H9 (cell line): Measurements from ENCODE around the gene DIAPH2. TPM values are rescaled to one million over a fixed set of nuclear protein-coding genes. Genes with fewer than 3 reads are reported as not detected.

ENCODE experiments used
- DNase-seq: peaks from one replicate; pipeline ENCODE4 v3.0.0-alpha.2; 2017
- H2AFZ ChIP-seq: one replicate; pipeline ENCODE4 v1.6.1; 2013; ENCODE audit warnings: mild to moderate bottlenecking, low read length, control low read depth, moderate library complexity
- H2AK5ac ChIP-seq: 2 replicates; pipeline ENCODE4 v1.6.1; 2013; ENCODE audit warnings: low read length, control low read depth, mixed read lengths; ENCODE audit not compliant: insufficient read length
- H2BK120ac ChIP-seq: one replicate; pipeline ENCODE4 v1.6.1; 2013; ENCODE audit warnings: low read depth, mild to moderate bottlenecking, low read length, control low read depth, inconsistent platforms; ENCODE audit not compliant: poor library complexity, severe bottlenecking
- H2BK12ac ChIP-seq: 2 replicates; pipeline ENCODE4 v1.6.1; 2013; ENCODE audit warnings: low read length, control low read depth, mixed read lengths, low read depth; ENCODE audit not compliant: insufficient read length
- H2BK15ac ChIP-seq: 2 replicates; pipeline ENCODE4 v1.6.1; 2013; ENCODE audit warnings: low read depth, low read length, control low read depth
- H2BK20ac ChIP-seq: one replicate; pipeline ENCODE4 v1.6.1; 2013; ENCODE audit warnings: low read depth, mild to moderate bottlenecking, low read length, control low read depth, inconsistent platforms; ENCODE audit not compliant: poor library complexity, severe bottlenecking
- H2BK5ac ChIP-seq: 2 replicates; pipeline ENCODE4 v1.6.1; 2013; ENCODE audit warnings: low read length, control low read depth, mixed read lengths; ENCODE audit not compliant: insufficient read length
- H3K14ac ChIP-seq: 2 replicates; pipeline ENCODE4 v1.6.1; 2013; ENCODE audit warnings: low read length, control low read depth; ENCODE audit not compliant: insufficient read depth
- H3K18ac ChIP-seq: 2 replicates; pipeline ENCODE4 v1.6.1; 2013; ENCODE audit warnings: low read depth, mild to moderate bottlenecking, mixed read lengths, low read length, control low read depth; ENCODE audit not compliant: insufficient read length
- H3K23ac ChIP-seq: 2 replicates; pipeline ENCODE4 v1.6.1; 2013; ENCODE audit warnings: low read length, control low read depth, mixed read lengths, low read depth; ENCODE audit not compliant: insufficient read length
- H3K23me2 ChIP-seq: 2 replicates; pipeline ENCODE4 v1.6.1; 2013; ENCODE audit warnings: low read depth, mild to moderate bottlenecking, mixed read lengths, low read length, control low read depth; ENCODE audit not compliant: insufficient read length, poor library complexity, severe bottlenecking
- H3K27ac ChIP-seq: 2 replicates; pipeline ENCODE4 v1.5.1; 2013; ENCODE audit warnings: low read length, control low read depth, mixed read lengths, low read depth; ENCODE audit not compliant: insufficient read length
- H3K27me3 ChIP-seq: 2 replicates; pipeline ENCODE4 v1.6.1; 2013; ENCODE audit warnings: low read length, control low read depth, inconsistent platforms; ENCODE audit not compliant: insufficient read depth
- H3K4ac ChIP-seq: 2 replicates; pipeline ENCODE4 v1.6.1; 2013; ENCODE audit warnings: low read depth, mild to moderate bottlenecking, control low read depth, inconsistent platforms, low read length, moderate library complexity
- H3K4me1 ChIP-seq: 2 replicates; pipeline ENCODE4 v1.6.1; 2013; ENCODE audit warnings: low read length, control low read depth, inconsistent platforms; ENCODE audit not compliant: insufficient read depth
- H3K4me2 ChIP-seq: 2 replicates; pipeline ENCODE4 v1.6.1; 2013; ENCODE audit warnings: low read length, control low read depth, mixed read lengths; ENCODE audit not compliant: insufficient read length, insufficient read depth
- H3K56ac ChIP-seq: 2 replicates; pipeline ENCODE4 v1.6.1; 2013; ENCODE audit warnings: low read depth, mild to moderate bottlenecking, mixed read lengths, low read length, control low read depth; ENCODE audit not compliant: insufficient read length
- H3K79me1 ChIP-seq: 2 replicates; pipeline ENCODE4 v1.6.1; 2013; ENCODE audit warnings: low read depth, mild to moderate bottlenecking, moderate library complexity, low read length, control low read depth, inconsistent platforms; ENCODE audit not compliant: insufficient read depth, poor library complexity, severe bottlenecking
- H3K79me2 ChIP-seq: 2 replicates; pipeline ENCODE4 v1.6.1; 2013; ENCODE audit warnings: low read length, control low read depth, inconsistent platforms; ENCODE audit not compliant: insufficient read depth
- H3K9ac ChIP-seq: 2 replicates; pipeline ENCODE4 v1.6.1; 2013; ENCODE audit warnings: low read length, control low read depth, mixed read lengths; ENCODE audit not compliant: insufficient read length; ENCODE audit errors: extremely low read depth
- H3K9me3 ChIP-seq: one replicate; pipeline ENCODE4 v1.6.1; 2013; ENCODE audit warnings: low read depth, low read length, inconsistent platforms; ENCODE audit not compliant: control insufficient read depth
- H3T11ph ChIP-seq: one replicate; pipeline ENCODE4 v1.6.1; 2013; ENCODE audit warnings: mild to moderate bottlenecking, low read length, control low read depth, inconsistent platforms
- H4K20me1 ChIP-seq: one replicate; pipeline ENCODE4 v1.6.1; 2013; ENCODE audit not compliant: control insufficient read depth, insufficient read length, insufficient read depth
- H4K5ac ChIP-seq: 2 replicates; pipeline ENCODE4 v1.6.1; 2013; ENCODE audit warnings: low read depth, mild to moderate bottlenecking, mixed read lengths, low read length, control low read depth; ENCODE audit not compliant: insufficient read length
- H4K8ac ChIP-seq: replicated peaks from 2 replicates; pipeline ENCODE4 v1.6.1; 2013; ENCODE audit warnings: low read length, control low read depth, mixed read lengths, low read depth; ENCODE audit not compliant: insufficient read length
- H4K91ac ChIP-seq: 2 replicates; pipeline ENCODE4 v1.6.1; 2013; ENCODE audit warnings: low read depth, mild to moderate bottlenecking, moderate library complexity, mixed read lengths, low read length, control low read depth; ENCODE audit not compliant: insufficient read length
- H3K27ac Mint-ChIP-seq, 3 experiments: 2 replicates in 2 of 3; 3 replicates in 1 of 3; pipeline ENCODE4 v1.8.0; 2020 to 2021; ENCODE audit warnings: mixed read lengths in 3 of 3, mild to moderate bottlenecking in 1 of 3, moderate library complexity in 1 of 3
- H3K27me3 Mint-ChIP-seq: 2 replicates; pipeline ENCODE4 v1.8.0; 2021; ENCODE audit warnings: low read depth, mild to moderate bottlenecking, moderate library complexity, mixed read lengths
- H3K36me3 Mint-ChIP-seq, 3 experiments: 2 replicates in 2 of 3; 3 replicates in 1 of 3; pipeline ENCODE4 v1.8.0; 2020 to 2021; ENCODE audit warnings: low read depth in 3 of 3, mixed read lengths in 3 of 3; ENCODE audit not compliant: insufficient read depth in 1 of 3
- H3K4me1 Mint-ChIP-seq, 2 experiments: 2 replicates each; pipeline ENCODE4 v1.8.0; 2020; ENCODE audit warnings: mixed read lengths in 2 of 2
- H3K4me3 Mint-ChIP-seq, 2 experiments: 2 replicates in 1 of 2; 3 replicates in 1 of 2; pipeline ENCODE4 v1.8.0; 2020 to 2021; ENCODE audit warnings: mild to moderate bottlenecking in 2 of 2, mixed read lengths in 2 of 2, moderate library complexity in 1 of 2
- H3K9me3 Mint-ChIP-seq, 2 experiments: 2 replicates in 1 of 2; 3 replicates in 1 of 2; pipeline ENCODE4 v1.8.0; 2020; ENCODE audit warnings: mild to moderate bottlenecking in 2 of 2, mixed read lengths in 2 of 2, moderate library complexity in 1 of 2
- WGBS: extraction: QIAGEN DNeasy Blood & Tissue Kit; methylation state at CpG from one replicate; pipeline ENCODE4 v1.1.7; 2013; ENCODE audit warnings: missing lambda C conversion rate, low lambda C conversion rate, mixed read lengths; ENCODE audit not compliant: insufficient read length; ENCODE audit errors: extremely low coverage; 5-methylcytosine and 5-hydroxymethylcytosine counted together
- total RNA-seq: library from RNA; stranded (reverse); gene quantifications from 2 replicates; pipeline ENCODE4 v1.2.1, GENCODE V29; 2021
- TF ChIP-seq, protein P1 (sequence below): fragments of 200-600 bp; sonication (generic); conservative IDR thresholded peaks from 3 replicates; pipeline ENCODE4 v1.8.0; 2021; ENCODE audit warnings: antibody characterized with exemption, mild to moderate bottlenecking

Gene DIAPH2
- total RNA-seq, 1 experiment from 2014 or later = 45.4 TPM

- Histone ChIP-seq H4K91ac (no peak overlapping the region), H3K23me2 (no peaks in the 10 kb centered on the region), H3K27ac (no peak overlapping the region), H3K27me3 (no peaks in the 10 kb centered on the region), H3K4me1 (no peaks in the 10 kb centered on the region; the same call in 1 of the 2 replicates), H2AK5ac (no peak overlapping the region), H4K8ac (no peak overlapping the region), H2AFZ (no peak overlapping the region), H3K14ac (no peak overlapping the region), H3K4me2 (no peak overlapping the region), H3T11ph (no peak overlapping the region), H3K23ac (no peak overlapping the region), H3K79me1 (peaks cover 4% of the 10 kb centered on the region), H2BK5ac (no peak overlapping the region), H2BK120ac (no peak overlapping the region), H2BK15ac (no peak overlapping the region), H4K5ac (no peak overlapping the region), H2BK12ac (no peak overlapping the region), H3K9ac (no peak overlapping the region), H3K79me2 (peaks cover 20% of the 10 kb centered on the region; the same call in 1 of the 2 replicates), H3K4ac (no peak overlapping the region), H3K9me3 (no peaks in the 10 kb centered on the region), H2BK20ac (no peak overlapping the region), H4K20me1 (no peaks in the 10 kb centered on the region), H3K18ac (no peak overlapping the region), H3K56ac (no peak overlapping the region)
- H3K9me3 Mint-ChIP-seq = no peaks in the 10 kb centered on the region
- DNase-seq = no peak
- peaks cover 9 to 17% of the 10 kb centered on the region in 2 experiments; a peak in 3 of 4 replicates for H3K4me1 Mint-ChIP-seq
- WGBS = no CpG with 5 or more reads among the region's 1 CpG
- peak overlapping the region in 1 of 3 experiments; percentile 53; a peak in 1 of 7 replicates for H3K27ac Mint-ChIP-seq
- H3K27me3 Mint-ChIP-seq = no peaks in the 10 kb centered on the region
- TF ChIP-seq, protein P1, sequence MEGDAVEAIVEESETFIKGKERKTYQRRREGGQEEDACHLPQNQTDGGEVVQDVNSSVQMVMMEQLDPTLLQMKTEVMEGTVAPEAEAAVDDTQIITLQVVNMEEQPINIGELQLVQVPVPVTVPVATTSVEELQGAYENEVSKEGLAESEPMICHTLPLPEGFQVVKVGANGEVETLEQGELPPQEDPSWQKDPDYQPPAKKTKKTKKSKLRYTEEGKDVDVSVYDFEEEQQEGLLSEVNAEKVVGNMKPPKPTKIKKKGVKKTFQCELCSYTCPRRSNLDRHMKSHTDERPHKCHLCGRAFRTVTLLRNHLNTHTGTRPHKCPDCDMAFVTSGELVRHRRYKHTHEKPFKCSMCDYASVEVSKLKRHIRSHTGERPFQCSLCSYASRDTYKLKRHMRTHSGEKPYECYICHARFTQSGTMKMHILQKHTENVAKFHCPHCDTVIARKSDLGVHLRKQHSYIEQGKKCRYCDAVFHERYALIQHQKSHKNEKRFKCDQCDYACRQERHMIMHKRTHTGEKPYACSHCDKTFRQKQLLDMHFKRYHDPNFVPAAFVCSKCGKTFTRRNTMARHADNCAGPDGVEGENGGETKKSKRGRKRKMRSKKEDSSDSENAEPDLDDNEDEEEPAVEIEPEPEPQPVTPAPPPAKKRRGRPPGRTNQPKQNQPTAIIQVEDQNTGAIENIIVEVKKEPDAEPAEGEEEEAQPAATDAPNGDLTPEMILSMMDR = no peak
- H3K4me3 Mint-ChIP-seq = no peak overlapping the region
- H3K36me3 Mint-ChIP-seq = peaks cover 3 to 45% (median 38%) of the 10 kb centered on the region in 3 experiments; a peak in 6 of 7 replicates
Observed at GRCh38 chrX:97330151-97330550, 645.5 kb downstream of the DIAPH2 start.
